Nephron progenitor cell (in vitro differentiated cells): ENCODE results near the gene MAP3K15.

ENCODE experiments used
- DNase-seq: peaks from one replicate; pipeline ENCODE4 v3.0.0; 2021
- H3K27ac Mint-ChIP-seq: 2 replicates; pipeline ENCODE4 v1.8.0; 2021; ENCODE audit warnings: mild to moderate bottlenecking, moderate library complexity, mixed read lengths
- H3K27me3 Mint-ChIP-seq: 2 replicates; pipeline ENCODE4 v1.8.0; 2021; ENCODE audit warnings: mild to moderate bottlenecking, low read depth, mixed read lengths; ENCODE audit not compliant: poor library complexity
- H3K36me3 Mint-ChIP-seq: 2 replicates; pipeline ENCODE4 v1.8.0; 2021; ENCODE audit warnings: low read depth, mixed read lengths
- H3K4me1 Mint-ChIP-seq: 2 replicates; pipeline ENCODE4 v1.8.0; 2021; ENCODE audit warnings: mixed read lengths
- H3K4me3 Mint-ChIP-seq: 2 replicates; pipeline ENCODE4 v1.8.0; 2021; ENCODE audit warnings: mild to moderate bottlenecking, moderate library complexity, mixed read lengths
- H3K9me3 Mint-ChIP-seq: 2 replicates; pipeline ENCODE4 v1.8.0; 2021; ENCODE audit warnings: mild to moderate bottlenecking, moderate library complexity, mixed read lengths
- CTCF ChIP-seq: fragments of 200-600 bp; sonication (generic); IDR thresholded peaks from 2 replicates; pipeline ENCODE4 v1.5.0; 2021; ENCODE audit warnings: antibody characterized with exemption

Gene MAP3K15

GRCh38 chrX:19549838-19550237 lies 34.5 kb upstream of the MAP3K15 start:
- no peak overlapping the region for H3K27ac Mint-ChIP-seq
- TF ChIP-seq CTCF: no peak
- H3K4me3 Mint-ChIP-seq: no peak overlapping the region
- no peak for DNase-seq
- H3K27me3 Mint-ChIP-seq: peaks cover 10% of the 10 kb centered on the region
- H3K4me1 Mint-ChIP-seq: peaks cover 6% of the 10 kb centered on the region
- peaks cover 43% of the 10 kb centered on the region for H3K9me3 Mint-ChIP-seq
- H3K36me3 Mint-ChIP-seq: peaks cover 11% of the 10 kb centered on the region

GRCh38 chrX:19548934-19549333 lies 33.6 kb upstream of the MAP3K15 start:
- peaks cover 10% of the 10 kb centered on the region for H3K27me3 Mint-ChIP-seq
- H3K4me3 Mint-ChIP-seq: no peak overlapping the region
- H3K9me3 Mint-ChIP-seq: peaks cover 46% of the 10 kb centered on the region
- H3K27ac Mint-ChIP-seq: no peak overlapping the region
- TF ChIP-seq CTCF: no peak
- peaks cover 6% of the 10 kb centered on the region for H3K4me1 Mint-ChIP-seq
- DNase-seq: no peak
- peaks cover 11% of the 10 kb centered on the region for H3K36me3 Mint-ChIP-seq

- peaks cover 10% of the 10 kb centered on the region for H3K27me3 Mint-ChIP-seq
- peaks cover 11% of the 10 kb centered on the region for H3K36me3 Mint-ChIP-seq
- H3K9me3 Mint-ChIP-seq: peaks cover 50% of the 10 kb centered on the region
- H3K4me1 Mint-ChIP-seq: peaks cover 6% of the 10 kb centered on the region
- TF ChIP-seq CTCF: no peak
- no peak overlapping the region for H3K27ac Mint-ChIP-seq
- no peak for DNase-seq
- H3K4me3 Mint-ChIP-seq: no peak overlapping the region
These were observed 33.0 kb upstream of the MAP3K15 start for GRCh38 chrX:19548279-19548678.

- no peak for DNase-seq
- peak overlapping the region; percentile 1 for H3K27ac Mint-ChIP-seq
- no peak for TF ChIP-seq CTCF
- peaks cover 11% of the 10 kb centered on the region for H3K36me3 Mint-ChIP-seq
- peaks cover 3% of the 10 kb centered on the region for H3K27me3 Mint-ChIP-seq
- H3K4me3 Mint-ChIP-seq: no peak overlapping the region
- H3K4me1 Mint-ChIP-seq: no peaks in the 10 kb centered on the region
- peaks cover 62% of the 10 kb centered on the region for H3K9me3 Mint-ChIP-seq
These were observed 30.3 kb upstream of the MAP3K15 start for GRCh38 chrX:19545651-19546050.

GRCh38 chrX:19544693-19545305 lies 29.5 kb upstream of the MAP3K15 start:
- peak; percentile 65 for TF ChIP-seq CTCF
- Mint-ChIP-seq H3K4me3 (no peak overlapping the region), H3K27me3 (peaks cover 3% of the 10 kb centered on the region), H3K36me3 (peaks cover 11% of the 10 kb centered on the region), H3K27ac (no peak overlapping the region), H3K9me3 (peaks cover 62% of the 10 kb centered on the region), H3K4me1 (no peaks in the 10 kb centered on the region)
- peak; percentile 50 for DNase-seq

GRCh38 chrX:19543951-19544381 lies 28.7 kb upstream of the MAP3K15 start:
- peaks cover 17% of the 10 kb centered on the region for H3K36me3 Mint-ChIP-seq
- no peaks in the 10 kb centered on the region for H3K4me1 Mint-ChIP-seq
- H3K27ac Mint-ChIP-seq: no peak overlapping the region
- peaks cover 5% of the 10 kb centered on the region for H3K27me3 Mint-ChIP-seq
- no peak for TF ChIP-seq CTCF
- no peak for DNase-seq
- peaks cover 69% of the 10 kb centered on the region for H3K9me3 Mint-ChIP-seq
- no peak overlapping the region for H3K4me3 Mint-ChIP-seq
